Peyer's patch (tissue), 4 donors: ENCODE data around the gene MBTPS1.

ENCODE experiments used
- CTCF ChIP-seq, 6 experiments: fragments of 450-650 bp in 4 of 6; fragments of 200-600 bp in 2 of 6; sonication (generic) in 1 of 6; IDR thresholded peaks; one replicate each; pipeline ENCODE4 v1.5.1; 2017 to 2019; ENCODE audit warnings: antibody characterized with exemption in 6 of 6, mild to moderate bottlenecking in 3 of 6, moderate library complexity in 1 of 6
- POLR2A ChIP-seq, 2 donors: fragments of 450-650 bp; IDR thresholded peaks; one replicate each; pipeline ENCODE4 v1.5.1; 2017; ENCODE audit warnings: antibody characterized with exemption in 2 of 2, mild to moderate bottlenecking in 2 of 2, moderate library complexity in 2 of 2

GRCh38 chr16:84155771-84156170, 39.0 kb upstream of the MBTPS1 start:
- no peak for TF ChIP-seq CTCF (IDR thresholded peaks at IDR 0.05)
- no peak for TF ChIP-seq POLR2A (IDR thresholded peaks at IDR 0.05)
